H9 (cell line): Measurements from ENCODE around the gene H19. TPM values are rescaled to one million over a fixed set of nuclear protein-coding genes. Genes with fewer than 3 reads are reported as not detected.

Source experiments
- DNase-seq: peaks from one replicate; pipeline ENCODE4 v3.0.0-alpha.2; 2017
- H2AFZ ChIP-seq: one replicate; pipeline ENCODE4 v1.6.1; 2013; ENCODE audit warnings: mild to moderate bottlenecking, low read length, control low read depth, moderate library complexity
- H2AK5ac ChIP-seq: 2 replicates; pipeline ENCODE4 v1.6.1; 2013; ENCODE audit warnings: low read length, control low read depth, mixed read lengths; ENCODE audit not compliant: insufficient read length
- H2BK120ac ChIP-seq: one replicate; pipeline ENCODE4 v1.6.1; 2013; ENCODE audit warnings: low read depth, mild to moderate bottlenecking, low read length, control low read depth, inconsistent platforms; ENCODE audit not compliant: poor library complexity, severe bottlenecking
- H2BK12ac ChIP-seq: 2 replicates; pipeline ENCODE4 v1.6.1; 2013; ENCODE audit warnings: low read length, control low read depth, mixed read lengths, low read depth; ENCODE audit not compliant: insufficient read length
- H2BK15ac ChIP-seq: 2 replicates; pipeline ENCODE4 v1.6.1; 2013; ENCODE audit warnings: low read depth, low read length, control low read depth
- H2BK20ac ChIP-seq: one replicate; pipeline ENCODE4 v1.6.1; 2013; ENCODE audit warnings: low read depth, mild to moderate bottlenecking, low read length, control low read depth, inconsistent platforms; ENCODE audit not compliant: poor library complexity, severe bottlenecking
- H2BK5ac ChIP-seq: 2 replicates; pipeline ENCODE4 v1.6.1; 2013; ENCODE audit warnings: low read length, control low read depth, mixed read lengths; ENCODE audit not compliant: insufficient read length
- H3K14ac ChIP-seq: 2 replicates; pipeline ENCODE4 v1.6.1; 2013; ENCODE audit warnings: low read length, control low read depth; ENCODE audit not compliant: insufficient read depth
- H3K18ac ChIP-seq: 2 replicates; pipeline ENCODE4 v1.6.1; 2013; ENCODE audit warnings: low read depth, mild to moderate bottlenecking, mixed read lengths, low read length, control low read depth; ENCODE audit not compliant: insufficient read length
- H3K23ac ChIP-seq: 2 replicates; pipeline ENCODE4 v1.6.1; 2013; ENCODE audit warnings: low read length, control low read depth, mixed read lengths, low read depth; ENCODE audit not compliant: insufficient read length
- H3K23me2 ChIP-seq: 2 replicates; pipeline ENCODE4 v1.6.1; 2013; ENCODE audit warnings: low read depth, mild to moderate bottlenecking, mixed read lengths, low read length, control low read depth; ENCODE audit not compliant: insufficient read length, poor library complexity, severe bottlenecking
- H3K27ac ChIP-seq: 2 replicates; pipeline ENCODE4 v1.5.1; 2013; ENCODE audit warnings: low read length, control low read depth, mixed read lengths, low read depth; ENCODE audit not compliant: insufficient read length
- H3K27me3 ChIP-seq: 2 replicates; pipeline ENCODE4 v1.6.1; 2013; ENCODE audit warnings: low read length, control low read depth, inconsistent platforms; ENCODE audit not compliant: insufficient read depth
- H3K4ac ChIP-seq: 2 replicates; pipeline ENCODE4 v1.6.1; 2013; ENCODE audit warnings: low read depth, mild to moderate bottlenecking, control low read depth, inconsistent platforms, low read length, moderate library complexity
- H3K4me1 ChIP-seq: 2 replicates; pipeline ENCODE4 v1.6.1; 2013; ENCODE audit warnings: low read length, control low read depth, inconsistent platforms; ENCODE audit not compliant: insufficient read depth
- H3K4me2 ChIP-seq: 2 replicates; pipeline ENCODE4 v1.6.1; 2013; ENCODE audit warnings: low read length, control low read depth, mixed read lengths; ENCODE audit not compliant: insufficient read length, insufficient read depth
- H3K56ac ChIP-seq: 2 replicates; pipeline ENCODE4 v1.6.1; 2013; ENCODE audit warnings: low read depth, mild to moderate bottlenecking, mixed read lengths, low read length, control low read depth; ENCODE audit not compliant: insufficient read length
- H3K79me1 ChIP-seq: 2 replicates; pipeline ENCODE4 v1.6.1; 2013; ENCODE audit warnings: low read depth, mild to moderate bottlenecking, moderate library complexity, low read length, control low read depth, inconsistent platforms; ENCODE audit not compliant: insufficient read depth, poor library complexity, severe bottlenecking
- H3K79me2 ChIP-seq: 2 replicates; pipeline ENCODE4 v1.6.1; 2013; ENCODE audit warnings: low read length, control low read depth, inconsistent platforms; ENCODE audit not compliant: insufficient read depth
- H3K9ac ChIP-seq: 2 replicates; pipeline ENCODE4 v1.6.1; 2013; ENCODE audit warnings: low read length, control low read depth, mixed read lengths; ENCODE audit not compliant: insufficient read length; ENCODE audit errors: extremely low read depth
- H3K9me3 ChIP-seq: one replicate; pipeline ENCODE4 v1.6.1; 2013; ENCODE audit warnings: low read depth, low read length, inconsistent platforms; ENCODE audit not compliant: control insufficient read depth
- H3T11ph ChIP-seq: one replicate; pipeline ENCODE4 v1.6.1; 2013; ENCODE audit warnings: mild to moderate bottlenecking, low read length, control low read depth, inconsistent platforms
- H4K20me1 ChIP-seq: one replicate; pipeline ENCODE4 v1.6.1; 2013; ENCODE audit not compliant: control insufficient read depth, insufficient read length, insufficient read depth
- H4K5ac ChIP-seq: 2 replicates; pipeline ENCODE4 v1.6.1; 2013; ENCODE audit warnings: low read depth, mild to moderate bottlenecking, mixed read lengths, low read length, control low read depth; ENCODE audit not compliant: insufficient read length
- H4K8ac ChIP-seq: replicated peaks from 2 replicates; pipeline ENCODE4 v1.6.1; 2013; ENCODE audit warnings: low read length, control low read depth, mixed read lengths, low read depth; ENCODE audit not compliant: insufficient read length
- H4K91ac ChIP-seq: 2 replicates; pipeline ENCODE4 v1.6.1; 2013; ENCODE audit warnings: low read depth, mild to moderate bottlenecking, moderate library complexity, mixed read lengths, low read length, control low read depth; ENCODE audit not compliant: insufficient read length
- H3K27ac Mint-ChIP-seq, 3 experiments: 2 replicates in 2 of 3; 3 replicates in 1 of 3; pipeline ENCODE4 v1.8.0; 2020 to 2021; ENCODE audit warnings: mixed read lengths in 3 of 3, mild to moderate bottlenecking in 1 of 3, moderate library complexity in 1 of 3
- H3K27me3 Mint-ChIP-seq: 2 replicates; pipeline ENCODE4 v1.8.0; 2021; ENCODE audit warnings: low read depth, mild to moderate bottlenecking, moderate library complexity, mixed read lengths
- H3K36me3 Mint-ChIP-seq, 3 experiments: 2 replicates in 2 of 3; 3 replicates in 1 of 3; pipeline ENCODE4 v1.8.0; 2020 to 2021; ENCODE audit warnings: low read depth in 3 of 3, mixed read lengths in 3 of 3; ENCODE audit not compliant: insufficient read depth in 1 of 3
- H3K4me1 Mint-ChIP-seq, 2 experiments: 2 replicates each; pipeline ENCODE4 v1.8.0; 2020; ENCODE audit warnings: mixed read lengths in 2 of 2
- H3K4me3 Mint-ChIP-seq, 2 experiments: 2 replicates in 1 of 2; 3 replicates in 1 of 2; pipeline ENCODE4 v1.8.0; 2020 to 2021; ENCODE audit warnings: mild to moderate bottlenecking in 2 of 2, mixed read lengths in 2 of 2, moderate library complexity in 1 of 2
- H3K9me3 Mint-ChIP-seq, 2 experiments: 2 replicates in 1 of 2; 3 replicates in 1 of 2; pipeline ENCODE4 v1.8.0; 2020; ENCODE audit warnings: mild to moderate bottlenecking in 2 of 2, mixed read lengths in 2 of 2, moderate library complexity in 1 of 2
- CTCF ChIP-seq: fragments of 200-600 bp; sonication (generic); conservative IDR thresholded peaks from 3 replicates; pipeline ENCODE4 v1.8.0; 2021; ENCODE audit warnings: antibody characterized with exemption, mild to moderate bottlenecking
- WGBS: extraction: QIAGEN DNeasy Blood & Tissue Kit; methylation state at CpG from one replicate; pipeline ENCODE4 v1.1.7; 2013; ENCODE audit warnings: missing lambda C conversion rate, low lambda C conversion rate, mixed read lengths; ENCODE audit not compliant: insufficient read length; ENCODE audit errors: extremely low coverage; 5-methylcytosine and 5-hydroxymethylcytosine counted together
- total RNA-seq: library from RNA; stranded (reverse); gene quantifications from 2 replicates; pipeline ENCODE4 v1.2.1, GENCODE V29; 2021

The H19 gene
- total RNA-seq, 1 experiment from 2014 or later = 10.7 TPM

GRCh38 chr11:1949922-1950321, 47.7 kb downstream of the H19 start:
- no CpG with 5 or more reads among the region's 15 CpGs for WGBS

More at GRCh38 chr11:1949922-1950321, 47.7 kb downstream of the H19 start:
- Histone ChIP-seq H3K27me3 (no peaks in the 10 kb centered on the region), H2BK15ac (no peak overlapping the region), H2BK5ac (no peak overlapping the region), H3T11ph (no peak overlapping the region), H3K9me3 (no peaks in the 10 kb centered on the region), H3K23me2 (no peaks in the 10 kb centered on the region), H3K23ac (no peak overlapping the region), H2BK20ac (no peak overlapping the region), H3K14ac (no peak overlapping the region), H4K5ac (no peak overlapping the region), H3K56ac (no peak overlapping the region), H3K4me2 (no peak overlapping the region), H4K20me1 (no peaks in the 10 kb centered on the region), H3K79me2 (no peaks in the 10 kb centered on the region), H2AK5ac (no peak overlapping the region), H3K18ac (no peak overlapping the region), H4K8ac (no peak overlapping the region), H2BK12ac (no peak overlapping the region), H3K27ac (no peak overlapping the region), H2AFZ (no peak overlapping the region), H4K91ac (no peak overlapping the region), H3K79me1 (no peaks in the 10 kb centered on the region), H3K9ac (no peak overlapping the region), H3K4me1 (no peaks in the 10 kb centered on the region), H3K4ac (no peak overlapping the region), H2BK120ac (no peak overlapping the region)
- no peak overlapping the region for H3K27ac Mint-ChIP-seq
- H3K36me3 Mint-ChIP-seq = no peaks in the 10 kb centered on the region
- DNase-seq = no peak
- no peaks in the 10 kb centered on the region for H3K27me3 Mint-ChIP-seq
- H3K9me3 Mint-ChIP-seq = no peaks in the 10 kb centered on the region
- no peaks in the 10 kb centered on the region for H3K4me1 Mint-ChIP-seq
- no peak overlapping the region for H3K4me3 Mint-ChIP-seq
- no peak for TF ChIP-seq CTCF
